DOHH2 (cell line): ENCODE results near the gene EIF3F.

Experiments
- EZH2phosphoT487 ChIP-seq: fragments of 200-600 bp; sonication (generic); IDR thresholded peaks from 2 replicates; pipeline ENCODE4 v1.6.1; 2017; ENCODE audit warnings: borderline replicate concordance, mild to moderate bottlenecking, antibody characterized with exemption, low read length, moderate library complexity, mixed read lengths
- TF ChIP-seq, protein P1 (sequence below): fragments of 200-600 bp; sonication (generic); IDR thresholded peaks from one replicate; pipeline ENCODE4 v1.5.1; 2014; ENCODE audit warnings: antibody characterized with exemption, mild to moderate bottlenecking, low read depth, low read length; ENCODE audit not compliant: poor library complexity, severe bottlenecking

DNA sequence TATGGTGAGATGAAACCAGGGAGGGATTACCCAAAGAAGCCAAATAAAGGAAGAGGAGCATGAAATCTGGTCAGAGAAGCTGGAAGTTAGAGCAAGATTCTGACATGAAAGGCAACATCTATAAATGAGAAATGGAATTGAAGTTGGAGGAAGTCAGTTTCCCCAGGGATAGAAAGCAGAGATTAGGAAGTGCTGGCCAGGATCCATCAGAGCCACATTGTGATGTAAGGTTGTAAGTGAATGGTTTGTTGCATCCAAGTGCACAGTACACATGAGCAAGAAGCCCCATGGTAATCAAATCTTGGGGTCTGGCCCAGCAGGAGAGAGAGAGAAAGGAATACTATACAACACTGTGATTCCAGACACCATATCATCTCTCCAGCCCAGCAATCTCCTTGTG is 15.3 kb upstream of the EIF3F start:
- TF ChIP-seq, protein P1, sequence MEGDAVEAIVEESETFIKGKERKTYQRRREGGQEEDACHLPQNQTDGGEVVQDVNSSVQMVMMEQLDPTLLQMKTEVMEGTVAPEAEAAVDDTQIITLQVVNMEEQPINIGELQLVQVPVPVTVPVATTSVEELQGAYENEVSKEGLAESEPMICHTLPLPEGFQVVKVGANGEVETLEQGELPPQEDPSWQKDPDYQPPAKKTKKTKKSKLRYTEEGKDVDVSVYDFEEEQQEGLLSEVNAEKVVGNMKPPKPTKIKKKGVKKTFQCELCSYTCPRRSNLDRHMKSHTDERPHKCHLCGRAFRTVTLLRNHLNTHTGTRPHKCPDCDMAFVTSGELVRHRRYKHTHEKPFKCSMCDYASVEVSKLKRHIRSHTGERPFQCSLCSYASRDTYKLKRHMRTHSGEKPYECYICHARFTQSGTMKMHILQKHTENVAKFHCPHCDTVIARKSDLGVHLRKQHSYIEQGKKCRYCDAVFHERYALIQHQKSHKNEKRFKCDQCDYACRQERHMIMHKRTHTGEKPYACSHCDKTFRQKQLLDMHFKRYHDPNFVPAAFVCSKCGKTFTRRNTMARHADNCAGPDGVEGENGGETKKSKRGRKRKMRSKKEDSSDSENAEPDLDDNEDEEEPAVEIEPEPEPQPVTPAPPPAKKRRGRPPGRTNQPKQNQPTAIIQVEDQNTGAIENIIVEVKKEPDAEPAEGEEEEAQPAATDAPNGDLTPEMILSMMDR: no peak
- TF ChIP-seq EZH2phosphoT487: no peak
